Esophagus squamous epithelium (tissue), 5 donors: ENCODE results near the gene CENPA. TPM values are rescaled to one million over a fixed set of nuclear protein-coding genes. Genes with fewer than 3 reads are reported as not detected.

ENCODE experiments used
- DNase-seq: peaks from one replicate; lab custom pipeline; 2025; lab: John Stamatoyannopoulos, UW
- H3K27ac ChIP-seq, 4 donors: fragments of 200-600 bp; sonication (generic); one replicate each; pipeline ENCODE4 v1.5.1; 2016 to 2019; ENCODE audit warnings: mild to moderate bottlenecking in 1 of 4
- H3K27me3 ChIP-seq, 4 donors: fragments of 200-600 bp; sonication (generic); 1 replicate in 3 of 4; 2 replicates in 1 of 4; pipeline versions ENCODE4 v1.5.1 to v1.6.0; 2017 to 2021; ENCODE audit warnings: antibody characterized with exemption in 1 of 4
- H3K36me3 ChIP-seq, 3 donors: fragments of 200-600 bp; sonication (generic); one replicate each; pipeline ENCODE4 v1.5.1; 2016 to 2019
- H3K4me1 ChIP-seq, 3 donors: fragments of 200-600 bp; sonication (generic); one replicate each; pipeline ENCODE4 v1.5.1; 2017 to 2019
- H3K4me3 ChIP-seq, 4 donors: fragments of 200-600 bp; sonication (generic); 1 replicate in 3 of 4; 2 replicates in 1 of 4; pipeline ENCODE4 v1.5.1; 2016 to 2019; ENCODE audit warnings: mild to moderate bottlenecking in 2 of 4, moderate library complexity in 1 of 4
- H3K9me3 ChIP-seq, 3 donors: fragments of 200-600 bp; sonication (generic); one replicate each; pipeline ENCODE4 v1.5.1; 2016 to 2019
- POLR2A ChIP-seq, 4 donors: fragments of 450-650 bp; IDR thresholded peaks; one replicate each; pipeline ENCODE4 v1.6.1; 2017; ENCODE audit warnings: antibody characterized with exemption in 4 of 4, mild to moderate bottlenecking in 4 of 4, moderate library complexity in 3 of 4
- WGBS, 2 donors: methylation state at CpG; one replicate each; pipeline ENCODE4 v1.1.5; 2018; 5-methylcytosine and 5-hydroxymethylcytosine counted together
- intact Hi-C: fragments of 100-400 bp; cut with DNase I; formaldehyde crosslinking; loops from one replicate; pipeline ENCODE4 v1.15.0; 2022
- total RNA-seq, 4 donors: library from RNA; depleted of rRNA; stranded (reverse); fragments of >200 nt; gene quantifications; one replicate each; pipeline ENCODE4 v1.1.0, GENCODE V29; 2016
- TF ChIP-seq, protein P1 (sequence below), 6 experiments: fragments of 450-650 bp in 4 of 6; fragments of 200-600 bp in 2 of 6; sonication (generic) in 2 of 6; IDR thresholded peaks; one replicate each; pipeline ENCODE4 v1.5.1; 2016 to 2019; ENCODE audit warnings: antibody characterized with exemption in 6 of 6, mild to moderate bottlenecking in 4 of 6, moderate library complexity in 4 of 6
- donor health status: DM: yes; HTN: yes; CAD: no.

Gene CENPA
- total RNA-seq, 4 donors from 2014 or later: 3.4 to 12.4 (median 5.0) TPM

- peak; percentile 30 for DNase-seq
- H3K36me3 ChIP-seq: peaks cover 0 to 10% (median 0%) of the 10 kb centered on the region in 3 donors
- peaks cover 77 to 98% (median 83%) of the 10 kb centered on the region in 3 donors for H3K4me1 ChIP-seq
- WGBS, 2 donors: 17% methylated on average over 7 of the region's 14 CpGs; no CpG with 5 or more reads in 1 of the 2 donors
- H3K9me3 ChIP-seq: no peaks in the 10 kb centered on the region
- H3K27me3 ChIP-seq: no peaks in the 10 kb centered on the region
- H3K27ac ChIP-seq: peak overlapping the region; percentile 87 to 98 (median 94)
- peak overlapping the region in 2 of 4 donors; percentile 1 to 16 for H3K4me3 ChIP-seq
- peak in 1 of 4 donors; percentile 57 for TF ChIP-seq POLR2A (IDR thresholded peaks at IDR 0.05)
- TF ChIP-seq, protein P1, sequence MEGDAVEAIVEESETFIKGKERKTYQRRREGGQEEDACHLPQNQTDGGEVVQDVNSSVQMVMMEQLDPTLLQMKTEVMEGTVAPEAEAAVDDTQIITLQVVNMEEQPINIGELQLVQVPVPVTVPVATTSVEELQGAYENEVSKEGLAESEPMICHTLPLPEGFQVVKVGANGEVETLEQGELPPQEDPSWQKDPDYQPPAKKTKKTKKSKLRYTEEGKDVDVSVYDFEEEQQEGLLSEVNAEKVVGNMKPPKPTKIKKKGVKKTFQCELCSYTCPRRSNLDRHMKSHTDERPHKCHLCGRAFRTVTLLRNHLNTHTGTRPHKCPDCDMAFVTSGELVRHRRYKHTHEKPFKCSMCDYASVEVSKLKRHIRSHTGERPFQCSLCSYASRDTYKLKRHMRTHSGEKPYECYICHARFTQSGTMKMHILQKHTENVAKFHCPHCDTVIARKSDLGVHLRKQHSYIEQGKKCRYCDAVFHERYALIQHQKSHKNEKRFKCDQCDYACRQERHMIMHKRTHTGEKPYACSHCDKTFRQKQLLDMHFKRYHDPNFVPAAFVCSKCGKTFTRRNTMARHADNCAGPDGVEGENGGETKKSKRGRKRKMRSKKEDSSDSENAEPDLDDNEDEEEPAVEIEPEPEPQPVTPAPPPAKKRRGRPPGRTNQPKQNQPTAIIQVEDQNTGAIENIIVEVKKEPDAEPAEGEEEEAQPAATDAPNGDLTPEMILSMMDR (IDR thresholded peaks at IDR 0.05): no peak
- intact Hi-C loops: no loop called here
Measured at GRCh38 chr2:26769089-26769761, 16.6 kb upstream of the CENPA start.

- no peaks in the 10 kb centered on the region for H3K9me3 ChIP-seq
- 40% methylated on average over 1 of the region's 6 CpGs; no CpG with 5 or more reads in 1 of the 2 donors for WGBS, 2 donors
- H3K36me3 ChIP-seq: peaks cover 9 to 29% (median 18%) of the 10 kb centered on the region in 3 donors
- TF ChIP-seq POLR2A (IDR thresholded peaks at IDR 0.05): no peak
- TF ChIP-seq, protein P1 (IDR thresholded peaks at IDR 0.05): peak in 4 of 6 experiments; percentile 19 to 54 (median 44)
- intact Hi-C loops: no loop called here
- H3K27ac ChIP-seq: peak overlapping the region; percentile 87 to 98 (median 94)
- no peaks in the 10 kb centered on the region for H3K27me3 ChIP-seq
- H3K4me3 ChIP-seq: peak overlapping the region in 1 of 4 donors; percentile 26
- DNase-seq: no peak
- H3K4me1 ChIP-seq: peaks cover 64 to 88% (median 72%) of the 10 kb centered on the region in 3 donors
Measured at GRCh38 chr2:26770986-26771586, 14.8 kb upstream of the CENPA start.

GRCh38 chr2:26772064-26773001 lies 13.5 kb upstream of the CENPA start:
- H3K27ac ChIP-seq: peak overlapping the region; percentile 87 to 98 (median 94)
- peaks cover 14 to 41% (median 25%) of the 10 kb centered on the region in 3 donors for H3K36me3 ChIP-seq
- H3K4me3 ChIP-seq: peak overlapping the region in 1 of 4 donors; percentile 8
- intact Hi-C loops: no loop called here
- no peaks in the 10 kb centered on the region for H3K27me3 ChIP-seq
- TF ChIP-seq, protein P1 (IDR thresholded peaks at IDR 0.05): no peak
- TF ChIP-seq POLR2A (IDR thresholded peaks at IDR 0.05): peak in 2 of 4 donors; percentile 24 to 45
- no peaks in the 10 kb centered on the region for H3K9me3 ChIP-seq
- peaks cover 53 to 80% (median 60%) of the 10 kb centered on the region in 3 donors for H3K4me1 ChIP-seq
- peak; percentile 44 for DNase-seq
- 26 to 29% methylated on average over 11 to 12 of the region's 13 CpGs for WGBS, 2 donors

DNA sequence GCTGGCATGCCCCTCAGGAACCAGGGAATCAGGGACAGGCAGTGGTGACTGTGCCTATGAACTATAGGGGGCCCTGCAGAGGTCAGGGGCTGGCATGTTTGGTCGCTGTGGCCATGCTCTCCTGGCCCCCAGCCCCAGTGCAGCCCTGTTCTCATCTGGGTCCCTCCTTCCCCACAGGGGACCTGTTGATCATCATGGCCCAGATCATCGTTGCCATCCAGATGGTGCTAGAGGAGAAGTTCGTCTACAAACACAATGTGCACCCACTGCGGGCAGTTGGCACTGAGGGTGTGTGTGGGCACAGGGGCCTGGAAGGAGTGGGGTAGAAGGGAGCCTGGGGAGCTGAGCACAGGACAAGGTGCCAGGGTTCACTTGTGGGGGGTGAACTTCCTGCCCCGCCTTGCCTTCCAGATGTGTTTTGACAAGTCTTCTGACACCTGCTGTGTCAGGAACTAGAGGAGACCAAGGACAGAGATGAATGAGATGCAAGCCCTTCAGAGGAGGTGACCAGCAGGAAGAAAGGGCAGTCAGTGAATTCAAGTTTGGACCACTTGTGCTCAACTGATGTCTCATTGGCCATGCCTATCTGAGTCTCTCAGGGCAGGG lies 9.6 kb upstream of the CENPA start:
- no peak for TF ChIP-seq POLR2A (IDR thresholded peaks at IDR 0.05)
- TF ChIP-seq, protein P1 (IDR thresholded peaks at IDR 0.05): no peak
- 77 to 98% methylated on average over 4 to 5 of the region's 5 CpGs for WGBS, 2 donors
- Histone ChIP-seq H3K4me1 (peaks cover 20 to 41% (median 21%) of the 10 kb centered on the region in 3 donors), H3K36me3 (peaks cover 29 to 81% (median 57%) of the 10 kb centered on the region in 3 donors), H3K27me3 (no peaks in the 10 kb centered on the region), H3K4me3 (no peak overlapping the region), H3K9me3 (no peaks in the 10 kb centered on the region), H3K27ac (no peak overlapping the region)
- intact Hi-C loops: no loop called here
- no peak for DNase-seq
